ENCODE measurements around the gene AVEN.
"Not testable (repeated sequence)": the region's sequence is repeated elsewhere in the genome, so short reads cannot be mapped to it uniquely, and the experiment has no call there.

Gene AVEN

DNA sequence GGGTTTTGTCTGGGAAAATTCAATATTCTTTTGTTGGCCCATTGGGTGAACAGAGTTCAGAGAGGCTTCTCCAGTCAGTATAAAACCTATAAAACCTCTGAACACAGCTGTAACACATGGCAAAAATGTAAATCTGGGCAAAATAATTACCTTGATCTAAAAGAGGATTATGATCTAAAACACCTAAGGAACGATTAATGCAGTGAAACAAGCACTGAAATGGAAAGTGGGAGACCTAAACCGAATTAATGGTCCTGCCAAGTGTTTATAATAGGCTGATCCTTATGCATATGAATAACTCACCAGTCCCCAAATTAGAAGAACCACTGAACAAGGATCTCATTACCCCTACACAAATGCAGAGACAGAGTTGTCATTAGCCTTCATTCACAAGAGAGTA lies 32.6 kb downstream of the AVEN start:
- ChIA-PET CTCF (no interaction called here), POLR2A (no interaction called here)
- TF ChIP-seq FOXK2 (IDR thresholded peaks at IDR 0.05) (no peak), FOXM1 (IDR thresholded peaks at IDR 0.05; ENCODE audit: borderline replicate concordance) (no peak), FOXA1 (IDR thresholded peaks at IDR 0.05) (no peak), ARNT (IDR thresholded peaks at IDR 0.05) (no peak), SUZ12 (IDR thresholded peaks at IDR 0.05) (no peak), L3MBTL2 (conservative IDR thresholded peaks at IDR 0.05) (no peak)
- DNase-seq (ENCODE audit: extremely low spot score), result no peak

DNA sequence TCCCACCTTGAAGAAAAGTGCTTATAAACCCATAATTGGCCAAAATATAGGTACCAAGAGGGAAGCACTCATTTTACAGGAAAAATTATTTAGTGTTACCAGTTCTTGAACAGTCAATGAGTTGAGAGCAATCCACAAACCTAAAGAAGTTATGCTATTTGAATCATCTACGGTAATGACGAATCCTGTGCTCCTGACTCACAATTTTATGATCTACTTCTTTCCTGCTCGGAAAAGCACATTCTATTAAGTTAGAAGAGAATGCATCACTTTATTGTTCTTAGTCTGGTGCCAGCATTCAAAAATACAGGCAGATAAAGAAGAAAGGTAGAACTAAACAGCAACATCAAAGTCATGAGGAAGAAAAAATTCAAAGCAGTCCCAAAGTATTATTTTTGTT lies 37.5 kb downstream of the AVEN start:
- POLR2A ChIA-PET, result no interaction called here
- DNase-seq (ENCODE audit: extremely low spot score), result no peak
- TF ChIP-seq TARDBP (IDR thresholded peaks at IDR 0.05), result no peak
- TF ChIP-seq FOXA1 (IDR thresholded peaks at IDR 0.05), result no peak
- TF ChIP-seq CTBP1 (IDR thresholded peaks at IDR 0.05; ENCODE audit: borderline replicate concordance), result no peak
- no peak for TF ChIP-seq ARNT (IDR thresholded peaks at IDR 0.05)
- no peak for TF ChIP-seq ELF4 (IDR thresholded peaks at IDR 0.05)
- no peak for TF ChIP-seq SP1 (IDR thresholded peaks at IDR 0.05)
- TF ChIP-seq SUZ12 (IDR thresholded peaks at IDR 0.05), result no peak
- TF ChIP-seq ZNF384 (IDR thresholded peaks at IDR 0.05), result no peak
- no peak for TF ChIP-seq BHLHE40 (IDR thresholded peaks at IDR 0.05; ENCODE audit: borderline replicate concordance)
- no peak for TF ChIP-seq LEF1 (IDR thresholded peaks at IDR 0.05; ENCODE audit: borderline replicate concordance)
- no peak for TF ChIP-seq NFRKB (IDR thresholded peaks at IDR 0.05)
- TF ChIP-seq L3MBTL2 (conservative IDR thresholded peaks at IDR 0.05), result no peak
- TF ChIP-seq FOXM1 (IDR thresholded peaks at IDR 0.05; ENCODE audit: borderline replicate concordance), result no peak
- TF ChIP-seq, protein P1, sequence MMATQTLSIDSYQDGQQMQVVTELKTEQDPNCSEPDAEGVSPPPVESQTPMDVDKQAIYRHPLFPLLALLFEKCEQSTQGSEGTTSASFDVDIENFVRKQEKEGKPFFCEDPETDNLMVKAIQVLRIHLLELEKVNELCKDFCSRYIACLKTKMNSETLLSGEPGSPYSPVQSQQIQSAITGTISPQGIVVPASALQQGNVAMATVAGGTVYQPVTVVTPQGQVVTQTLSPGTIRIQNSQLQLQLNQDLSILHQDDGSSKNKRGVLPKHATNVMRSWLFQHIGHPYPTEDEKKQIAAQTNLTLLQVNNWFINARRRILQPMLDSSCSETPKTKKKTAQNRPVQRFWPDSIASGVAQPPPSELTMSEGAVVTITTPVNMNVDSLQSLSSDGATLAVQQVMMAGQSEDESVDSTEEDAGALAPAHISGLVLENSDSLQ (IDR thresholded peaks at IDR 0.05), result no peak
- TF ChIP-seq FOXK2 (IDR thresholded peaks at IDR 0.05), result no peak
- TF ChIP-seq HDGF (IDR thresholded peaks at IDR 0.05; ENCODE audit: borderline replicate concordance), result no peak
- CTCF ChIA-PET, result no interaction called here

DNA sequence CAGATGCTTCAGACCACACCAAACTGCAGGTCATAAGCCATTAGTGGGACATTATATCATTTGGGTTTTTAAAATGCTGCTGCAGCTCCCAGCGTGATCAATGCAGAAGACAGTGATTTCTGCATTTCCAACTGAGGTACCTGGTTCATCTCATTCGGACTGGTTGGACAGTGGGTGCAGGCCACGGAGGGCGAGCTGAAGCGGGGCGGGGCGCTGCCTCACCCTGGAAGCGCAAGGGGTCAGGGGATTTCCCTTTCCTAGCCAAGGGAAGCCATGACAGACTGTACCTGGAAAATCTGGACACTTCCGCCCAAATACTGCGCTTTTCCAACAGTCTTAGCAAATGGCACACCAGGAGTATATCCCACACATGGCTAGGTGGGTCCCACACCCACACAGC lies 43.3 kb downstream of the AVEN start:
- POLR2A ChIA-PET; DNase-seq (ENCODE audit: extremely low spot score); CTCF ChIA-PET: not testable (repeated sequence)

DNA sequence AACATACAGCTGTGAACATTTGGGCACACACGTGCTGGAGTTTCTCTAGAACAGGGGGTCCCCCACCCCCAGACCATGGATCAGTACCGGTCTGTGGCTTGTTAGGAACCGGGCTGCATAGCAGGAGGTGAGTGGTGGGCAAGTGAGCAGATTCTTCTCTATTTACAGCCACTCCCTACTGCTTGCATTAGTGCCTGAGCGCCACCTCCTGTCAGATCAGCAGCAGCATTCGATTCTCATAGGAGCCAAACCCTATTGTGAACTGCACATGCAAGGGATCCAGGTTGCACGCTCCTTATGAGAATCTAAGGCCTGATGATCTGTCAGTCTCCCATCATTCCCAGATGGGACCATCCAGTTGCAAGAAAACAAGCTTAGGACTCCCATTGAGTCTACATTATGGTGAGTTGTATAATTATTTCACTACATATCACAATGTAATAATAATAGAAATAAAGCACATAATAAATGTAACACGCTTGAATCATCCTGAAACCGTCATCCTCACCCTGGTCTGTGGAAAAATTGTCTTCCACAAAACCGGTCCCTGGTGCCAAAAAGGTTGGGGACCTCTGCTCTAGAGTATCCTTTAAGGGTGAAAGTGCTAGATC lies 44.9 kb downstream of the AVEN start:
- DNase-seq (ENCODE audit: extremely low spot score), result no peak
- ChIA-PET CTCF (no interaction called here), POLR2A (no interaction called here)
- TF ChIP-seq HDGF (IDR thresholded peaks at IDR 0.05; ENCODE audit: borderline replicate concordance), result no peak
- TF ChIP-seq, protein P1 (IDR thresholded peaks at IDR 0.05), result no peak

DNA sequence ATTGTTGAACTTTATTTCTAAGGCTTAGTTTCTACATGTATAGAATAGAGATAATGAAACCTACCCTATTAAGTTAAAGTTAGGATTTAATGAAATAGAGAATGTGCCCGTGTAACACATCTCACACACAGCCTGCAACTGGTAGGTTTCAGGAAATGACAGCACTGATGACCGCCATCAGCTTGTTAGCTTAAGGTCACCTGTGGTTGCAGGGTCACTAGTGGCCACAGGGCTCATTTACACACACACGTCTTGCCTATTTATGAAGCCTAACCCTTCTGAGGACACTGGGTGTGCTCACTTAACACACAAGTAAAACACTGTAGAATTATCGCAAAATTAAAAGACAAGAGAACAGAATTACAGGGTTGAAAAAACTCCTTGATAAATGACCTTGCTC lies 50.6 kb downstream of the AVEN start:
- no peak for DNase-seq (ENCODE audit: extremely low spot score)
- ChIA-PET POLR2A (no interaction called here), CTCF (no interaction called here)
- TF ChIP-seq, protein P1 (IDR thresholded peaks at IDR 0.05), result no peak
- no peak for TF ChIP-seq ZNF384 (IDR thresholded peaks at IDR 0.05)
- no peak for TF ChIP-seq NFRKB (IDR thresholded peaks at IDR 0.05)
- TF ChIP-seq ELF4 (IDR thresholded peaks at IDR 0.05), result no peak
- no peak for TF ChIP-seq SUZ12 (IDR thresholded peaks at IDR 0.05)
- TF ChIP-seq FOXM1 (IDR thresholded peaks at IDR 0.05; ENCODE audit: borderline replicate concordance), result no peak
- TF ChIP-seq CTBP1 (IDR thresholded peaks at IDR 0.05; ENCODE audit: borderline replicate concordance), result no peak
- no peak for TF ChIP-seq SP1 (IDR thresholded peaks at IDR 0.05)
- TF ChIP-seq L3MBTL2 (conservative IDR thresholded peaks at IDR 0.05), result no peak
- no peak for TF ChIP-seq TARDBP (IDR thresholded peaks at IDR 0.05)
- no peak for TF ChIP-seq BHLHE40 (IDR thresholded peaks at IDR 0.05; ENCODE audit: borderline replicate concordance)
- no peak for TF ChIP-seq HDGF (IDR thresholded peaks at IDR 0.05; ENCODE audit: borderline replicate concordance)
- TF ChIP-seq LEF1 (IDR thresholded peaks at IDR 0.05; ENCODE audit: borderline replicate concordance), result no peak
- TF ChIP-seq FOXA1 (IDR thresholded peaks at IDR 0.05), result no peak
- TF ChIP-seq ARNT (IDR thresholded peaks at IDR 0.05), result no peak
- no peak for TF ChIP-seq FOXK2 (IDR thresholded peaks at IDR 0.05)

DNA sequence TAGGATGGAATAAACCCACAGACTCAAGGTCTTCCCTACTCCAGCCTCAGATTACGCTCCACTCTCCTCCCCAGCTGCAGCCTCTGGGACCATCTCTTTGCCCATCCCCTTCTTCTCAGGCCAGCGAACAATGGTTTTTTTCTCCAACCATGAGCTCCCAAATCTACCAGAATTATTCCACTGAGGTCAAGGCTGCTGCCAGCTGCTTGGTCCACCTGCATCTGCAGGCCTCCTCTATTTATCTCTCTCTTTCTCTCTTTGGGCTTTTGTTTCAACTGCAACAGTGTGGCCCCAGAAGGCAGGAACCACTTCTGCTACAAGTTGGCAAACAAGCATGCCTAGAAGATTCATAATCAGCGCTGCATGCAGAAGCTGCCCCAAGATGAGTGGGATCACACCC lies 51.6 kb downstream of the AVEN start:
- ChIA-PET CTCF (no interaction called here), POLR2A (no interaction called here)
- DNase-seq (ENCODE audit: extremely low spot score), result no peak
- no peak for TF ChIP-seq ZNF384 (IDR thresholded peaks at IDR 0.05)
- no peak for TF ChIP-seq BHLHE40 (IDR thresholded peaks at IDR 0.05; ENCODE audit: borderline replicate concordance)
- no peak for TF ChIP-seq FOXK2 (IDR thresholded peaks at IDR 0.05)
- no peak for TF ChIP-seq ARNT (IDR thresholded peaks at IDR 0.05)
- TF ChIP-seq FOXA1 (IDR thresholded peaks at IDR 0.05), result no peak
- no peak for TF ChIP-seq TARDBP (IDR thresholded peaks at IDR 0.05)
- TF ChIP-seq, protein P1 (IDR thresholded peaks at IDR 0.05), result no peak
- TF ChIP-seq NFRKB (IDR thresholded peaks at IDR 0.05), result no peak
- TF ChIP-seq SUZ12 (IDR thresholded peaks at IDR 0.05), result no peak
- no peak for TF ChIP-seq ELF4 (IDR thresholded peaks at IDR 0.05)
- TF ChIP-seq FOXM1 (IDR thresholded peaks at IDR 0.05; ENCODE audit: borderline replicate concordance), result no peak
- TF ChIP-seq HDGF (IDR thresholded peaks at IDR 0.05; ENCODE audit: borderline replicate concordance), result no peak
- no peak for TF ChIP-seq L3MBTL2 (conservative IDR thresholded peaks at IDR 0.05)
- TF ChIP-seq CTBP1 (IDR thresholded peaks at IDR 0.05; ENCODE audit: borderline replicate concordance), result no peak
- TF ChIP-seq LEF1 (IDR thresholded peaks at IDR 0.05; ENCODE audit: borderline replicate concordance), result no peak
- TF ChIP-seq SP1 (IDR thresholded peaks at IDR 0.05), result no peak
